SK-N-MC (cell line): ENCODE data around the gene CORO1C.
A peak's percentile ranks its signal among the peaks of the same experiment; 100 is the strongest.
"Not testable (repeated sequence)": the region's sequence is repeated elsewhere in the genome, so short reads cannot be mapped to it uniquely, and the experiment has no call there.

Experiments
- DNase-seq: peaks from one replicate; pipeline ENCODE4 v3.0.0-alpha.2; 2011; ENCODE audit warnings: low read depth, low spot score
- H3K27ac ChIP-seq: fragments of 200-600 bp; sonication (generic); 2 replicates; pipeline ENCODE4 v1.5.1; 2016; ENCODE audit warnings: mixed run types
- H3K36me3 ChIP-seq: fragments of 200-600 bp; sonication (generic); 2 replicates; pipeline ENCODE4 v1.6.1; 2017; ENCODE audit warnings: antibody characterized with exemption, low read length, mixed read lengths; ENCODE audit not compliant: insufficient read depth
- H3K4me3 ChIP-seq: fragments of 200-600 bp; sonication (generic); 2 replicates; pipeline ENCODE4 v1.5.1; 2016
- H3K9ac ChIP-seq: fragments of 200-600 bp; sonication (generic); 2 replicates; pipeline ENCODE4 v1.8.0; 2017; ENCODE audit warnings: mixed run types, mixed read lengths; ENCODE audit not compliant: insufficient read length
- H3K9me3 ChIP-seq: fragments of 200-600 bp; sonication (generic); 2 replicates; pipeline ENCODE4 v1.6.1; 2017; ENCODE audit warnings: low read depth, mild to moderate bottlenecking, antibody characterized with exemption, low read length, moderate library complexity, mixed read lengths
- EZH2 ChIP-seq: fragments of 200-600 bp; sonication (generic); IDR thresholded peaks from one replicate; pipeline ENCODE4 v1.6.1; 2017; ENCODE audit warnings: antibody characterized with exemption
- FOXP2 ChIP-seq: optimal IDR thresholded peaks from 2 replicates; pipeline ENCODE3; 2011; ENCODE audit warnings: mild to moderate bottlenecking, moderate library complexity; ENCODE audit not compliant: insufficient read depth; ENCODE audit errors: extremely low read length, control extremely low read depth
- POLR2AphosphoS5 ChIP-seq: IDR thresholded peaks from 2 replicates; pipeline ENCODE4 v1.6.1; 2012; ENCODE audit warnings: mild to moderate bottlenecking, low read depth, low read length, borderline replicate concordance

CORO1C gene

DNA sequence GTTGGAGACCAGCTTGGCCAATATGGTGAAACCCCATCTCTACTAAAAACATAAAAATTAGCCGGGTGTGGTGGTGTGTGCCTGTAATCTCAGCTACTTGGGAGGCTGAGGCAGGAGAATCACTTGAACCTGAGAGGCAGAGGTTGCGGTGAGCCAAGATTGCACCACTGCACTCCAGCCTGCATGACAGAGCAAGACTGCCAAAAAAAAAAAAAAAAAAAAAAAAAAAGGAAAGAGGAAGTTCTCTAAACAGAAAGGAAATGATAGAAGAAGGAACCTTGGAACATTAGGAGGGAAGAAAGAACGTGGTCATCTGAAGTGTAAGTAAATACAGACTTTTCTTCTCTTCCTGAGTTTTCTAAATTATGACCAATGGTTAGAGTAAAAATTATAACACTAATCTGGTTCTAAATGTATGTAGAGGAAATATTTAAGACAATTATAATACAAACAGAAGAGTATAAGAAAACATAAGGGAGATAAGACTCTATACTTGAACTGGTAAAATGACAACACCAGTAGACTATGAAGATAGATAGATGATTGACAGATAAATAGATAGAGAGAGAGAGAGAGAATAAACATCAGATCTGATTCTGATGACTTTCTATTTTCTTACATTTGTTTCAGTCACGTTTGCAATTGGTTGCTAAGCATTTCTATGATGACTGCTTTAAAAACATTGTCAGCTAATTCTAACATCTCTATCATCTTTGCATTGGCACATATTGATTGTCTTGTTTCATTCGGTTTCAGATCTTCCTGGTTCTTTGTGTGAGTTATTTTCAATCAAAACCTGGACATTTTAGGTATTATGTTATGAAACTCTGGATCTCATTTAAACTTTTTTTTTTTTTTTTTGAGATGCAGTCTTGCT is 12.9 kb upstream of the CORO1C start:
- H3K27ac ChIP-seq = no peak overlapping the region
- no peak for TF ChIP-seq FOXP2
- TF ChIP-seq POLR2AphosphoS5 = no peak
- TF ChIP-seq EZH2 = no peak
- H3K9me3 ChIP-seq = no peaks in the 10 kb centered on the region
- H3K9ac ChIP-seq = no peak overlapping the region
- no peak overlapping the region for H3K4me3 ChIP-seq
- no peaks in the 10 kb centered on the region for H3K36me3 ChIP-seq
- no peak for DNase-seq

DNA sequence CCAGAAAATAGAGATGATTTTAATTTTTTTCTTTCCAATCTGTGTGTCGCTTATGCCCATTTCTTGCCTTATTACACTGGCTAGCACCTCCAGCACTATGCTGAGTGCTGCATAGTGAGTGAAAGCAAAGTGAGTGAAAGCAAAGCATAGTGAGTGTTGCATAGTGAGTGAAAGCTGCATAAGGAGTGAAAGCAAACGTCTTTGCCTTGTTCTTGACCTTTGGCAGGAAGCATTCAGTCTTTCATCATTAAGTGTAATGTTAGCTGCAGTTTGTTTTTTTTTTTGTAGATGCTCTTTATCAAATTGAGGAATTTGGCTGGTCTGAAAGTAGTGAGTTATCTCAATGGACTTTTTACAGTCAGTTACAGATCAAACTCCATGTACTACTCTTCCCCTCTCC is 6.9 kb upstream of the CORO1C start:
- Histone ChIP-seq H3K9me3 (no peaks in the 10 kb centered on the region), H3K9ac (no peak overlapping the region), H3K4me3 (no peak overlapping the region), H3K36me3 (no peaks in the 10 kb centered on the region), H3K27ac (no peak overlapping the region)
- TF ChIP-seq POLR2AphosphoS5 (no peak), FOXP2 (no peak), EZH2 (no peak)
- no peak for DNase-seq

DNA sequence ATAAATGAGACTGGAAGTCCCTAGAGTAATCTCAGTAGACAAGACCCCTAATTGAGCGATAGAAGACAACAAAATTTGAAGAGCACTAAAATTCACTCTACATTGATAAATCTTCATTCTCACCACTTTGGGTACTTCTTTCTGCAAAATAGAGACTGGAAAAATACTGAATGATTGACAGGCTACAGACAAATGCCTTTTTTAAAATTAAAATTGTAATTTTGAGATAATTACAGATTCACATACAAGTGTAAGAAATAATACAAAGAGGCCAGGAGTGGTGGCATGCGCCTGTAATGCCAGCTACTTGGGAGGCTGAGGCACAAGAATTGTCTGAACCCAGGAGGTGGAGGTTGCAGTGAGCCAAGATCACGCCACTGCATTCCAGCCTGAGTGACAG is 4.5 kb upstream of the CORO1C start:
- DNase-seq = no peak
- H3K9me3 ChIP-seq = no peaks in the 10 kb centered on the region
- H3K36me3 ChIP-seq = no peaks in the 10 kb centered on the region
- TF ChIP-seq FOXP2 (no peak), POLR2AphosphoS5 (no peak), EZH2 (no peak)
- no peak overlapping the region for H3K27ac ChIP-seq
- no peak overlapping the region for H3K4me3 ChIP-seq
- H3K9ac ChIP-seq = no peak overlapping the region

DNA sequence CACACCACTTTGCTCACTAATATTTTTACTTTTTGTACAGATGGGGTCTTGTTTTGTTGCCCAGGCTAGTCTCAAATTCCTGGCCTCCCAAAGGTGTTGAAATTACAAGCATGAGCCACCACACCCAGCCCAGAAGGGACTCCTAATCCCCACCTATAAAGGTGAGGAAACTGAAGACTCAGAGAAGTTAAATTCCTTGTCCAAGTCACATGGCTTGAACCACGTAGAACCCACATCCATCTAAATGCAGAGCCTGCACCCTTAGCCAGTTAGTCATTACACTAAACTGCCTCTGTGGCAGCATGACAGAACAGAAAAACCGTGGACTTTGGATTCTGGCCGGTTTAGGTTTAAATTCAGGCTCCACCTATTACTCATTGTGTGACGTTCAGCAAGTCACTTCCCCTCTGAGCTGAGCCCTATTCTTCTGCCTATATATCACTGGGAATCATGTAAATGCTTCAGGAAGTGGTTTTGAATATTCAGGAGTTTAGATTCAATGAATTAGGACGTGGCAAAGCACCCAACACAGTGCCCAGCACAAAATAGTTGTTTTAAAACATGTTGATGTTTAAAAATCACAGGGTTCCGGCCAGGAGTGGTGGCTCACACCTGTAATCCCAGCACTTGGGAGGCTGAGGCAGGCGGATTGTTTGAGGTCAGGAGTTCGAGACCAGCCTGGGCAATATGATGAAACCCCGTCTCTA is 3.0 kb upstream of the CORO1C start:
- Histone ChIP-seq H3K4me3 (peak overlapping the region; percentile 71), H3K9ac (peak overlapping the region; percentile 69), H3K36me3 (no peaks in the 10 kb centered on the region), H3K9me3 (no peaks in the 10 kb centered on the region), H3K27ac (peak overlapping the region; percentile 92)
- DNase-seq = peak; percentile 69
- no peak; the same call in 1 of the 2 replicates for TF ChIP-seq POLR2AphosphoS5
- TF ChIP-seq EZH2 = no peak
- no peak for TF ChIP-seq FOXP2

DNA sequence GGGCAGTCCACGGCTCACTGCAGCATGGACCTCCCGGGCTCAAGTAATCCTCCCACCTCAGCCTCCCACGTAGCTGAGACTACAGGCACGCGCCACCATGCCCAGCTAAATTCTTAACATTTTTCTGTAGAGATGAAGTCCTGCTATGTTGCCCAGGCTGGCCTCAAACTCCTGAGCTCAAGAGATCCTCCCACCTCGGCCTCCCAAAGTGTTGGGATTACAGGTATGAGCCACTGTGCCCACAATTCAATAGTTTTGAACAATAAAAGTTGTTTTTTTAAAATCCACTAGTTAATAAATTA is 1.9 kb upstream of the CORO1C start:
- H3K9me3 ChIP-seq, H3K36me3 ChIP-seq, H3K9ac ChIP-seq, H3K4me3 ChIP-seq, DNase-seq: not testable (repeated sequence)
- peak overlapping the region; percentile 88 for H3K27ac ChIP-seq

DNA sequence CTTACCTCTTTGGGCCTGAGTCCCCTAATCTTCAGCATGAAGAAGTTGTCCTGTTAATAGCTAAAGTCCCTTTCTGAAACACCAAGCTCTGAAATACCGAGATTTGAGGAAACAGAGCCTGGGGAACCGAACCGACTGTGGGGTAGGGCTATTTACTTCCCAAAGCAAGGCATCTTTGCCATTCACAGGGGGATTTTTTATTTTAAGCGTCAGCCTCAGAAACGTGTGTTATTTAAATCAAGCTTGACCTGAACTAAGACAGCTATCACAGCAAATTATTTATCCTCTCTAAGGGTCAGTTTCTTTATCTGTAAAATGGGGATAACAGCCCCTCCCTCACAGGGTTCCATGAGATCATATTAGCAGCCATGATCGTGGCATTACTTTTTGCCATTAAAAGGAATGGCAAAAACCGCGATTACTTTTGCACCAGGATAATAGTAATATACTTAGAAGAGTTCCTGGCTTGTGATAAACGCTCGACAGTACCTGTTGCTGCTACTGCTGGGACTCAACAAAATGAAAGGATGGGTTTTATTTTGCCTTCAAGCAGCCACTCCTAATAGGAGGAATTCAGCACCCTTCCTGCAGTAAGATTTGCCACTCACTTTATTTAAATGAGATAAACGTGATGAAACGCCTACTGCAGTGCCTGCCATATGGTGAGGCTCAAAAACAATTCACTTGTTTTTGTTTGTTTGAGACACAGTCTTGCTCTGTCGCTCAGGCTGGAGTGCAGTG is 1.3 kb upstream of the CORO1C start:
- peak overlapping the region; percentile 97 for H3K4me3 ChIP-seq
- H3K36me3 ChIP-seq = peaks cover 6% of the 10 kb centered on the region
- no peaks in the 10 kb centered on the region for H3K9me3 ChIP-seq
- H3K9ac ChIP-seq = peak overlapping the region; percentile 43
- peak overlapping the region; percentile 88 for H3K27ac ChIP-seq
- no peak for DNase-seq
- TF ChIP-seq EZH2 = no peak
- no peak for TF ChIP-seq FOXP2
- TF ChIP-seq POLR2AphosphoS5 = no peak

DNA sequence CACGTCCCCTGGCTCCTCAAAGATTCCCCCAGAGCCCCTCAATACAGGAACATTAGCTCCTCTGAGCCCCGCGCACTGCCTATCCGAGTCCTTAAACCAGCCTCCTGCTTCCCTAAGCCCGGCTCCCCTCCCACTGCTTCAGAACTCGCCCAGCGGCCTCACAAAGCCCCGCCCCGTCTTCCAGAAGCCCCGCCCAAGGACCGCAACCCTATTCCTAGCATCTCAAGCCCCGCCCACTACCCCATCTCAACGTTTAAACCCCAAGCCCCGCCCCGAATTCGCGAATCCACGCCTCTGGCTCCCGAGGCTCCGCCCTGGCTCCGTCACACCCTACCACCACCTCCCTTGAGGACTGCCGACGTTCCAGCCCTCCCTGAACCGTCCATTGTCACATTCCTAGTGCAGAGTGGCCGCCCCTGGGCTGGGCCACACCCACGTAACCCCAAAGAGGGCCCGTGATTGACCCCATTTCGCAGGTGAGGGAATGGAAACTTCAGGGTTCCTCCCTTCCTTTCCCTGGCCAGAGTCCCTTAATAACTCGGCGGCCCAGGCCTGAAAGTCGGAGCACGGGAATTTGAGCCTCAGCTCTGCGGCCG is 646 bp upstream of the CORO1C start:
- TF ChIP-seq POLR2AphosphoS5 (peak; percentile 40), FOXP2 (no peak)
- peak overlapping the region; percentile 76 for H3K9ac ChIP-seq
- H3K4me3 ChIP-seq = peak overlapping the region; percentile 97
- no peaks in the 10 kb centered on the region for H3K9me3 ChIP-seq
- H3K27ac ChIP-seq = peak overlapping the region; percentile 92
- peaks cover 8% of the 10 kb centered on the region for H3K36me3 ChIP-seq
- DNase-seq = peak; percentile 91
